Adrenal gland (tissue), 12 donors: ENCODE data around the gene CHKA. TPM values are rescaled to one million over a fixed set of nuclear protein-coding genes. Genes with fewer than 3 reads are reported as not detected.

Experiments used
- DNase-seq, 7 donors: peaks; one replicate each; pipeline ENCODE4 v3.0.0-alpha.2; 2019 to 2020
- H3K27ac ChIP-seq, 5 donors: fragments of 200-600 bp; sonication (generic) in 4 of 5; 1 replicate in 3 of 5; 2 replicates in 2 of 5; pipeline versions ENCODE4 v1.5.1 to v1.8.0; 2016 to 2020; ENCODE audit warnings: mild to moderate bottlenecking in 1 of 5
- H3K27me3 ChIP-seq: fragments of 200-600 bp; 2 replicates; pipeline ENCODE4 v1.8.0; 2021
- H3K36me3 ChIP-seq, 2 donors: fragments of 200-600 bp; replicated peaks in 1 of 2; 1 replicate in 1 of 2; 2 replicates in 1 of 2; pipeline versions ENCODE4 v1.5.1 to v1.8.0; 2018 to 2022
- H3K4me1 ChIP-seq, 2 donors: fragments of 200-600 bp; replicated peaks in 1 of 2; 1 replicate in 1 of 2; 2 replicates in 1 of 2; pipeline versions ENCODE4 v1.5.1 to v1.8.0; 2018 to 2021
- H3K4me3 ChIP-seq, 4 donors: fragments of 200-600 bp; sonication (generic) in 3 of 4; one replicate each; pipeline ENCODE4 v1.5.1; 2016 to 2018
- H3K9me3 ChIP-seq, 3 donors: fragments of 200-600 bp; sonication (generic) in 1 of 3; replicated peaks in 1 of 3; 1 replicate in 2 of 3; 2 replicates in 1 of 3; pipeline versions ENCODE4 v1.5.1 to v1.8.0; 2016 to 2021
- POLR2A ChIP-seq, 2 donors: fragments of 450-650 bp; IDR thresholded peaks; one replicate each; pipeline ENCODE4 v1.6.1; 2017; ENCODE audit warnings: antibody characterized with exemption in 2 of 2, mild to moderate bottlenecking in 2 of 2, moderate library complexity in 1 of 2
- WGBS, 4 donors: extraction: QIAGEN DNeasy Blood & Tissue Kit in 2 of 4; methylation state at CpG; one replicate each; pipeline versions ENCODE4 v1.1.5 to v1.1.7; 2013 to 2017; 5-methylcytosine and 5-hydroxymethylcytosine counted together
- intact Hi-C, 2 donors: fragments of 100-400 bp; cut with DNase I; formaldehyde crosslinking; loops; one replicate each; pipeline versions ENCODE4 v1.14.1 to v1.15.0; 2022 to 2023
- polyA plus RNA-seq, 3 donors: library from polyadenylated mRNA; stranded (reverse); fragments of 200-250 nt in 2 of 3; fragments of 350-450 nt in 1 of 3; fragmentation: Illumina TruSeq in 1 of 3; extraction: RNeasy Lipid Tissue Mini Kit (QIAGEN cat#74804) in 1 of 3; gene quantifications; one replicate each; pipeline ENCODE4 v1.2.3, GENCODE V29; 2013 to 2014
- total RNA-seq, 9 donors: library from RNA; depleted of rRNA in 4 of 9; stranded (reverse); fragments of >200 nt in 4 of 9; fragments of 120-200 nt in 1 of 9; fragmentation: NEBNext Ultra II Directional in 1 of 9; extraction: Animal tissue kit (Norgen Biotek cat#: 25700) in 1 of 9; gene quantifications; one replicate each; pipeline versions ENCODE4 v1.1.0 to v1.2.4, GENCODE V29; 2013 to 2023
- TF ChIP-seq, protein P1 (sequence below), 6 experiments: fragments of 450-650 bp in 4 of 6; fragments of 200-600 bp in 2 of 6; sonication (generic) in 1 of 6; IDR thresholded peaks; 1 replicate in 5 of 6; 2 replicates in 1 of 6; pipeline versions ENCODE4 v1.5.1 to v1.8.0; 2016 to 2021; ENCODE audit warnings: antibody characterized with exemption in 6 of 6, mild to moderate bottlenecking in 2 of 6, moderate library complexity in 1 of 6
- donor health status: healthy with polysubstance abuse.
- donor health status: Bipolar disorder and iron deficiency.
- donor health status: DM: yes; HTN: yes; CAD: no.
- donor health status: DM: no; HTN: no; CAD: no.
- donor health status: DM: no; HTN: no; CAD: no.
- donor health status: DM: yes; HTN: yes; CAD: no.

CHKA gene
- total and polyA plus RNA-seq, 12 donors = 26.6 to 105 (median 54.6) TPM

GRCh38 chr11:68167474-68167873 is 46.3 kb upstream of the CHKA start:
- no peak for TF ChIP-seq POLR2A (IDR thresholded peaks at IDR 0.05)
- TF ChIP-seq, protein P1, sequence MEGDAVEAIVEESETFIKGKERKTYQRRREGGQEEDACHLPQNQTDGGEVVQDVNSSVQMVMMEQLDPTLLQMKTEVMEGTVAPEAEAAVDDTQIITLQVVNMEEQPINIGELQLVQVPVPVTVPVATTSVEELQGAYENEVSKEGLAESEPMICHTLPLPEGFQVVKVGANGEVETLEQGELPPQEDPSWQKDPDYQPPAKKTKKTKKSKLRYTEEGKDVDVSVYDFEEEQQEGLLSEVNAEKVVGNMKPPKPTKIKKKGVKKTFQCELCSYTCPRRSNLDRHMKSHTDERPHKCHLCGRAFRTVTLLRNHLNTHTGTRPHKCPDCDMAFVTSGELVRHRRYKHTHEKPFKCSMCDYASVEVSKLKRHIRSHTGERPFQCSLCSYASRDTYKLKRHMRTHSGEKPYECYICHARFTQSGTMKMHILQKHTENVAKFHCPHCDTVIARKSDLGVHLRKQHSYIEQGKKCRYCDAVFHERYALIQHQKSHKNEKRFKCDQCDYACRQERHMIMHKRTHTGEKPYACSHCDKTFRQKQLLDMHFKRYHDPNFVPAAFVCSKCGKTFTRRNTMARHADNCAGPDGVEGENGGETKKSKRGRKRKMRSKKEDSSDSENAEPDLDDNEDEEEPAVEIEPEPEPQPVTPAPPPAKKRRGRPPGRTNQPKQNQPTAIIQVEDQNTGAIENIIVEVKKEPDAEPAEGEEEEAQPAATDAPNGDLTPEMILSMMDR (IDR thresholded peaks at IDR 0.05) = no peak
- Histone ChIP-seq H3K4me3 (no peak overlapping the region), H3K9me3 (no peaks in the 10 kb centered on the region), H3K4me1 (peaks cover 3 to 8% of the 10 kb centered on the region in 2 donors), H3K27ac (no peak overlapping the region), H3K27me3 (no peaks in the 10 kb centered on the region), H3K36me3 (peaks cover 0 to 81% of the 10 kb centered on the region in 2 donors)
- 91 to 97% (median 95%) methylated on average over 6 of the region's 6 CpGs for WGBS, 4 donors
- no peak for DNase-seq
- intact Hi-C loops = no loop called here

DNA sequence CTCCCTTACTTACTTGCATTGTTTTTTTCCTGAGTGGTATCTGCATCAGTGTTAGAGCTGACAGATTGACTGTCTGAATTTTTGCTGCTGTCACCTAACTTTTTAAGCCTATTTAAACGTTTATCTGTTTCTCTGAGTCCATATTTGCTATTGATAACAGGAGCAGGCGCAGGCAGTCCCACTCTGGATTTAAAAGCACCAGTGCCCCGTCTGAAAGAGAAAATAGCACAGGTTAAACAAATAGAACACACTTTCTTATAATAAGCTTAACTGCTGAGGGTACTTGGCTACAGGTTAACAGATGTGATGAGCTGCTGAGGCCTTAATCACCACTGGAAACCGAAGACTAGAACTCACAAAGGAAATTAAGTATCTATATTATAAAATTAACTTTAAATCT is 45.8 kb upstream of the CHKA start:
- 63 to 77% (median 73%) methylated on average over 4 of the region's 4 CpGs for WGBS, 4 donors
- intact Hi-C loops = no loop called here

GRCh38 chr11:68165601-68166000 is 44.4 kb upstream of the CHKA start:
- peaks cover 0 to 64% of the 10 kb centered on the region in 2 donors for H3K36me3 ChIP-seq
- intact Hi-C loops = no loop called here

More for the DNA sequence above, 45.8 kb upstream of the CHKA start:
- Histone ChIP-seq H3K27ac (no peak overlapping the region), H3K36me3 (peaks cover 0 to 76% of the 10 kb centered on the region in 2 donors), H3K4me1 (peaks cover 3 to 8% of the 10 kb centered on the region in 2 donors), H3K4me3 (no peak overlapping the region), H3K9me3 (no peaks in the 10 kb centered on the region), H3K27me3 (no peaks in the 10 kb centered on the region)
- no peak for DNase-seq
- TF ChIP-seq POLR2A (IDR thresholded peaks at IDR 0.05) = no peak
- TF ChIP-seq, protein P1 (IDR thresholded peaks at IDR 0.05) = no peak

GRCh38 chr11:68164437-68164836 is 43.2 kb upstream of the CHKA start:
- TF ChIP-seq POLR2A (IDR thresholded peaks at IDR 0.05) = no peak
- TF ChIP-seq, protein P1 (IDR thresholded peaks at IDR 0.05) = no peak
- WGBS, 4 donors = 67 to 85% (median 80%) methylated on average over 2 of the region's 2 CpGs
- peaks cover 0 to 52% of the 10 kb centered on the region in 2 donors for H3K36me3 ChIP-seq
- H3K27me3 ChIP-seq = no peaks in the 10 kb centered on the region
- H3K4me1 ChIP-seq = peaks cover 3 to 12% of the 10 kb centered on the region in 2 donors
- no peaks in the 10 kb centered on the region for H3K9me3 ChIP-seq
- no peak overlapping the region for H3K27ac ChIP-seq
- intact Hi-C loops = no loop called here
- H3K4me3 ChIP-seq = no peak overlapping the region
- DNase-seq = no peak

More at GRCh38 chr11:68165601-68166000, 44.4 kb upstream of the CHKA start:
- Histone ChIP-seq H3K27ac (no peak overlapping the region), H3K27me3 (no peaks in the 10 kb centered on the region), H3K4me3 (no peak overlapping the region), H3K9me3 (no peaks in the 10 kb centered on the region), H3K4me1 (peaks cover 3 to 8% of the 10 kb centered on the region in 2 donors)
- 86 to 93% (median 89%) methylated on average over 4 of the region's 4 CpGs for WGBS, 4 donors
- no peak for DNase-seq
- TF ChIP-seq POLR2A (IDR thresholded peaks at IDR 0.05) = no peak
- TF ChIP-seq, protein P1 (IDR thresholded peaks at IDR 0.05) = no peak
